Cardiac septum (tissue), 1 donor: ENCODE results near the gene HES2. TPM values are rescaled to one million over a fixed set of nuclear protein-coding genes. Genes with fewer than 3 reads are reported as not detected.
A peak's percentile ranks its signal among the peaks of the same experiment; 100 is the strongest.
"Not testable (repeated sequence)": the region's sequence is repeated elsewhere in the genome, so short reads cannot be mapped to it uniquely, and the experiment has no call there.

Experiments
- DNase-seq: peaks from one replicate; pipeline ENCODE4 v3.0.0-alpha.2; 2020; ENCODE audit warnings: low spot score
- intact Hi-C: fragments of 100-400 bp; cut with DNase I; formaldehyde crosslinking; loops from one replicate; pipeline ENCODE4 v1.14.0; 2022
- total RNA-seq: library from RNA; stranded (reverse); fragmentation: NEBNext Ultra II Directional; extraction: Animal tissue kit (Norgen Biotek cat#: 25700); gene quantifications from one replicate; pipeline ENCODE4 v1.2.1, GENCODE V29; 2021
- donor health status: DM: no; HTN: no; CAD: no.

The HES2 gene
- total RNA-seq, 1 donor from 2014 or later = not detected

GRCh38 chr1:6397844-6398441 is 21.8 kb downstream of the HES2 start:
- intact Hi-C loops = loop anchor here (2.0 kb wide), 1 partner anchor 33 kb away; no protein-coding TSS in a partner anchor
- no peak for DNase-seq

- no peak for DNase-seq
- intact Hi-C loops = loop anchor here (2.0 kb wide), 1 partner anchor 32 kb away; no protein-coding TSS in a partner anchor
Observed at GRCh38 chr1:6396998-6397397, 22.7 kb downstream of the HES2 start.

GRCh38 chr1:6395781-6396244 is 23.9 kb downstream of the HES2 start:
- intact Hi-C loops = loop anchor here (2.0 kb wide), 1 partner anchor 31 kb away; no protein-coding TSS in a partner anchor
- not testable (repeated sequence) for DNase-seq

GRCh38 chr1:6395130-6395529 is 24.6 kb downstream of the HES2 start:
- intact Hi-C loops, DNase-seq: not testable (repeated sequence)

GRCh38 chr1:6393400-6394187 is 26.1 kb downstream of the HES2 start, which contains the start of gene ACOT7:
TSS of gene ACOT7 (minus strand) at chr1:6393767. CDS start at chr1:6393399, 368 bp downstream.
- peak; percentile 93 for DNase-seq
- intact Hi-C loops = loop anchor here (5.0 kb wide), 2 partner anchors 36 to 196 kb away; partner anchors contain the start of gene RPL22

GRCh38 chr1:6392809-6393399 is 26.8 kb downstream of the HES2 start:
- no peak for DNase-seq
- intact Hi-C loops = loop anchor here (5.0 kb wide), 2 partner anchors 36 to 196 kb away; partner anchors contain the start of gene RPL22

GRCh38 chr1:6391951-6392808 is 27.5 kb downstream of the HES2 start:
- intact Hi-C loops = loop anchor here (5.0 kb wide), 2 partner anchors 35 to 195 kb away; partner anchors contain the start of gene RPL22
- no peak for DNase-seq

GRCh38 chr1:6389971-6390370 is 29.7 kb downstream of the HES2 start:
- DNase-seq = no peak
- intact Hi-C loops = loop anchor here (5.0 kb wide), 2 partner anchors 33 to 193 kb away; partner anchors contain the start of gene RPL22

- no peak for DNase-seq
- intact Hi-C loops = no loop called here
Observed at GRCh38 chr1:6386371-6386949, 33.3 kb downstream of the HES2 start.

- intact Hi-C loops = no loop called here
Observed at GRCh38 chr1:6385488-6386191, 34.1 kb downstream of the HES2 start.

GRCh38 chr1:6384962-6385361 is 34.8 kb downstream of the HES2 start:
- intact Hi-C loops = no loop called here
- no peak for DNase-seq

More at GRCh38 chr1:6385488-6386191, 34.1 kb downstream of the HES2 start:
- DNase-seq = no peak

GRCh38 chr1:6384135-6384534 is 35.6 kb downstream of the HES2 start:
- intact Hi-C loops = no loop called here
- DNase-seq = no peak

GRCh38 chr1:6380037-6380436 is 39.7 kb downstream of the HES2 start:
- DNase-seq = no peak
- intact Hi-C loops = no loop called here

GRCh38 chr1:6378096-6378746 is 41.5 kb downstream of the HES2 start:
- intact Hi-C loops = no loop called here
- no peak for DNase-seq

GRCh38 chr1:6373961-6374720 is 45.6 kb downstream of the HES2 start:
- no peak for DNase-seq
- intact Hi-C loops = no loop called here

GRCh38 chr1:6372236-6372635 is 47.5 kb downstream of the HES2 start:
- intact Hi-C loops, DNase-seq: not testable (repeated sequence)

- DNase-seq = no peak
- intact Hi-C loops = no loop called here
Observed at GRCh38 chr1:6370006-6370405, 49.7 kb downstream of the HES2 start.
